ENCODE measurements around the gene TRIML1. TPM values are rescaled to one million over a fixed set of nuclear protein-coding genes. Genes with fewer than 3 reads are reported as not detected.
"Not testable (repeated sequence)": the region's sequence is repeated elsewhere in the genome, so short reads cannot be mapped to it uniquely, and the experiment has no call there.

TRIML1 gene
- polyA plus RNA-seq, 3 donors, result not detected

DNA sequence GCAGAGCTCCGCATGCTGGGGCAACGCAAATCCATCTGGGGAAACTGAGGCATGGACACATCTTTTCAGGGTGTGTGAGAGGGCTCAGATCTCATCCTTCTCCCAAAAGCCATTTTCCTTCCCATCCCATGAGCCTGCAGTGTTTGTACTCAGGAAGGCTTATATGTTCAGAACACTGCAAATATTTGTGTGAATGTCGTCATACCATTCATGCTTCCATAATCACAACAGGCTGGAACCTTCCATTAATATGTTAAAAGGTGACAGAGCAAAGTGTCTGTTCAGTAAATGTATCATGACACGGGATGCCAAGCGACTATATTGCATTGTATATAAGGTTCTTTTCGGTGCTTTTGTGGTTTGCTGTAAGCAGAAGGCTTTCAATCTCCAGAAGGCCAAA lies 8.5 kb downstream of the TRIML1 start:
- DNase-seq (ENCODE audit: low read depth in 3 of 3, low spot score in 2 of 3), result no peak

DNA sequence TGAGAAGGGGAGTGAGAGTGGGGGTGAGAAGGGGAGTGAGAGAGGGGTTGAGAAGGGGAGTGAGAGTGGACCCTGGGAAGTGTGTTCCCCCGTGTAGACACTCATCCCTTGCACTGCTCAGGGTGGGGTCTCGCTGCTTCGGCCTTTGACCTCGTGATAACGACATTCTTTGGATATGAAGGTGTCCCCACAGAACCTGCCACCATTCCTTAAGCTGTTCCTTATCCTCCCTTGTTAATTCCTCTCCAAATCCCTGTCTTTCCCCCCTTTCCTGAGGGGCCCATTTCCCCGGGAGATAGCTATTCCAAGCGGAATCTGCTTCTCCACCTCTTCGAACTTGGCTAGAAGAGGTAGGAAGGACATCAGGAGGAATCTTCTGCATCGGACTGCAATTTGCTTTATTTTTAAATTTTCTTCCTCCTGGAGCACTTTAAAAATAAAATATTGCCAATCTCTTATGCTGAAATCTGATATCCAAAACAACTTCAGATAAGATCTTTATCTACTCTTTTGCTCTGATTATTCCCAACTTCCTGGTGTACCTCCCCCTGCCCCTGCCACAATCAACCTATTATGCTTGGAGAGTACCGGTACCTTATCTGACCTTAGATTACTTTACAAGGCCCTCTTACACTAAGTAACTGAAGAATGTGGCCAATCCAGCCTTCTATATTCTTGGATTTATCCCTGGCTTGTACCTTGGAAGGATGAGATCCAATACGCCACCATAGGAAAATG lies 15.6 kb downstream of the TRIML1 start:
- DNase-seq (ENCODE audit: low read depth in 3 of 3, low spot score in 2 of 3), result no peak

DNA sequence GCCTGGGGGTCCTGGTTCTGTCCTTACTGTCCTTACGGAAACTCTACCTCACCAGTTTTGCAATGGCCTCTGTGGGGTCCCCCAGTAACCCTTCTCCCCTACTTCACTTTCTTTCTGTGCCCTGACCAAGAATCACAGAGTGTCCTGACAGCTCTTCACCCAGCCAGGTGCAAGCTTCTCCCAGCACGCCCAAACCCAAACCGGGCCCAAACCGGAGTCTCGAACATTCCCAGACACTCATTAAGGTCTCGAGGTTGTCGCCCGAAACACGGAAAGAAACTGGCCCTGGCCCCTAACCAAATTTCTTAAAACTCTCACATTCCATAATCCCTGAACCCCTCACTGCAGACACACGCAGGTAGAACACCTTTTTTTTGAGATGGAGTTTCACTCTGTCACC lies 19.1 kb downstream of the TRIML1 start:
- DNase-seq (ENCODE audit: low read depth in 3 of 3, low spot score in 2 of 3), result no peak

DNA sequence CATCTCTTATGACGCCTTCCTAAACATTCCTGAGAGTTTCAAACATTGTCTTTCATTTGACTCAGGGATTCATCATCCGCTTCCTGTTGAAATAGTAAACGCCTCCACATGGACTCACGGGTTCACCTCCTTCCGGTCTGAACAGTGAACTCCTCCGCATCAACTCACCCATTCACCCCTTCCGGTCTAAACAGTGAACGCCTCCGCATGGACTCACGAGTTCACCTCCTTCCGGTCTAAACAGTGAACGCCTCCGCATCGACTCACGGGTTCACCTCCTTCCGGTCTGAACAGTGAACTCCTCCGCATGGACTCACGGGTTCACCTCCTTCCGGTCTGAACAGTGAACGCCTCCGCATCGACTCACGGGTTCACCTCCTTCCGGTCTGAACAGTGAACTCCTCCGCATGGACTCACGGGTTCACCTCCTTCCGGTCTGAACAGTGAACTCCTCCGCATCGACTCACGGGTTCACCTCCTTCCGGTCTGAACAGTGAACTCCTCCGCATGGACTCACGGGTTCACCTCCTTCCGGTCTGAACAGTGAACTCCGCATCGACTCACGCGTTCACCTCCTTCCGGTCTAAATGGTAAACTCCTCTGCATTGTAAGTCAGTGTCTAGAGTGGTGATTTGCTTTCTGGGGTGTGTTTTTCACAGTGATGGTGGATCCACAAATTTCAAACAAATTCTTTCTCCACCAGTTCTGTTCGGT lies 20.4 kb downstream of the TRIML1 start:
- DNase-seq (ENCODE audit: low read depth in 3 of 3, low spot score in 2 of 3), result not testable (repeated sequence)

DNA sequence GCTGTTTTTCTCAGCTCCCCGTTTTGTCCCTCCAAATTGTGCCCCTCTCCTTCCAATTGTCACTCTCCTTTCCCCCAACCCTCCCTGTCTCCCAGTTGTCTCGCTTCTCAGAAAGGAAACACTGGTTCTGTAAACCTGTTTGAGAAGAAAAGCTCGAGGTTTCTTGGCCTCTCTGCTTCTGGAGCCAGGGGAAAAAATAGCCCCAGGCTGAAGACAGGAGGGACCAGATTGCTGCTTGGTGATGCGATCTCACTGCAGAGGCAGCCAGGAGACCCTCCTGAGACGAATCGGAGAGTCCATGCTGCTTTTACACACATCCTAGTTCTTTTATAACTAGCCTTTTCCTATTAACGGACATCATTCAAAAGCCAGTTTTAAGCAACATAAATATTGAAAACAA lies 21.2 kb downstream of the TRIML1 start:
- DNase-seq (ENCODE audit: low read depth in 3 of 3, low spot score in 2 of 3), result no peak

DNA sequence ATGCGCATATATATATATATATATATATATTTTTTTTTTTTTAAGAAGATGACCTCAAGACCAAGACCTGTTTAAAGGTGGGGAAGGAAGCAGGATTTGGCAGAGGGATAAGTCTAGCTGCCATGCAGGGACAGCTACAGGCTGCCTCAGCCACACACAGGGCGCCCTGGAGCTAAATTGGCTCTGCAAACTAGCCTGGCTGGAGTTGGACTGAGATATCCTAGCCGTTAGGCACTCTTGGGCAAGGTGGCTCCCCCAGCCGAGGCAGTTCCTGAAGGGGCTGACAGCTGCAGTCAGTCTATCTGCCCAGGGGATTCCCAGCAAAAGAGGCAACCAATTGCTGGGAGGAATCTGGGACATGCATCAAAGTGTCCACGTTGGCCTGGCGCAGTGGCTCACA lies 21.9 kb downstream of the TRIML1 start:
- DNase-seq (ENCODE audit: low read depth in 3 of 3, low spot score in 2 of 3), result no peak

DNA sequence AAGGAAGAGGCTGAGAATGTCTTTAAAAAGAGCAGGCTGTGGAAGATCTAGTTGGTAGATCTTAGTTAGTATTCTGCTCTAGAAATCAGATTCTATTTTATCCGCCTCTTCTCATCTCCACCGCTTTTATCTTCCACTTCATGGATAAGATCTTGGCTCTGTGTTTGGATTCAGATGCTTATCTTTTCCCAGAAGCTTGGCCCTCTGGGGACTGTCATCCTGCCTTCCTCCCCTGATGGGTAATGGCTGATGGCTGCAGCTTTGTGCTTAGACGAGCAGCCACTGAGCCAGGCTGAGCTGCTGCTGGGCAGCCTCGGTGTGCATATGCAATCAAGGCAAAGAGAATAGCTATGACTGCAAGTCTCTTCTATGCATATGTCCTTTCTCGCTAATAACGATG lies 23.5 kb downstream of the TRIML1 start:
- no peak for DNase-seq (ENCODE audit: low read depth in 3 of 3, low spot score in 2 of 3)

DNA sequence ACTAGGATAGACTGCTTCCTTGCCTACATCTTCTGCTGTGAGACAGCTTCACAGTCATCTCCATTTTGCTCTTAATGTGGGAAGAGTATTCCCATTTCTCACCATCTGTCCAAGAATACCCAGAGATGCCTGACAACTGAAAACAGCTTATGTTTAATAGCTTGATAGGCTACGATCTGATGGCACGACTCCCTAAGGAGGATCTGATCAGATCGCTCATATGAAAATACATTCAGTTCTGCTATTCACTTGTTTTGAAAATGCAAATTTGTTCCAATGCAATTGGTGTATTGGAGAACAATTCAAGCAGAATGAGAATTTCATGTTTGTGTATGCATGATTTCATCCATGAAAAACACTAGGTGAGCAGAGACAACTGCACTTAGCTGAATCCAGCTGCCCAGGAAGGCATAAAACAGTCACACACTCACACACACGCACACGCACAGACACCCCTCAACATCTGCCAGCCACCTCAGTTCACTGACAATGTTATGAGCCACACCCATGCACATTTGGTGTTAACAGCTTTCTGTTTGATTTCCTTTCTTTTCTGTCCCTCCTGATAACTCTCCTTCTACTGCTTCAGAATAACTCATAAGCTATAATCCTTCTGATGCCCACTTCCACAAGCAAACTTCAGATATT lies 29.6 kb downstream of the TRIML1 start:
- no peak for DNase-seq (ENCODE audit: low read depth in 3 of 3, low spot score in 2 of 3)

DNA sequence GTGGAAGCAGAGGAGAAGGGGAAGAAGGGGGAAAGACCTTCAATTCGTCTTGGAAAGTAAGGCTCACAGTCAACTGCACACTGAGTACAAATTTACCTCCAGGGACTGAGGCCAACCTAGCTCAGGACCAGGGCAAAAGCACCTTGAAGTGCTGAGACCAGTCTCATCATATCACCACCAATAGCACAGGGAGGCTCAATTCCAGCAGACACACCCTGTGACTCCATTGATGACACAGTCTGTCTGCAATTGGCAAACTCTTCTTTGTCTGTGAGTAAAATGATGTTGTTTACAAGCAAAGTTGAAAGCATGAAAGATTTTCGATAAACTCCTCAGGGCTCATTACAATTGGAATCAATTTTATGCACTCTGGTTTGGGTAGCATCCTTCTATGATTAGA lies 32.3 kb downstream of the TRIML1 start:
- DNase-seq (ENCODE audit: low read depth in 3 of 3, low spot score in 2 of 3), result no peak

DNA sequence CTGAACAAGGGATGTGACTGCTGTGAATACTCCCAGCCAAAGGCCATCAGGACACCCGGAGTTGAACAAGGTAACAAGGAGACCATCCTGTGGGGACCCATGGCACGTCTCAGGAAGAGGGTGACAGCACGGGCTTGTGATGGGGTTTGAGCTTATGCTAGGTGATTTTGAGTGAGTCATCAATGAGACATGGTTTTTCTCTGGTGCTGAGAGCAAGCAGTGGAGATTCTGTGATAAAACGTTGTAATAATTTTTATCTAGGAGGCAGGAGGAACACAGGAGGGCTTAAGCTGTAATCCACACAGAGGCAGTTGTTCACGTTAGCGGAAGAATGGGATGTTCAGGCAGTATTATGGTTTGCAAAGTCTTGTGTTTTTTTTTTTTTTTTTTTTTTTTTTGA lies 36.0 kb downstream of the TRIML1 start:
- DNase-seq (ENCODE audit: low read depth in 3 of 3, low spot score in 2 of 3), result no peak

DNA sequence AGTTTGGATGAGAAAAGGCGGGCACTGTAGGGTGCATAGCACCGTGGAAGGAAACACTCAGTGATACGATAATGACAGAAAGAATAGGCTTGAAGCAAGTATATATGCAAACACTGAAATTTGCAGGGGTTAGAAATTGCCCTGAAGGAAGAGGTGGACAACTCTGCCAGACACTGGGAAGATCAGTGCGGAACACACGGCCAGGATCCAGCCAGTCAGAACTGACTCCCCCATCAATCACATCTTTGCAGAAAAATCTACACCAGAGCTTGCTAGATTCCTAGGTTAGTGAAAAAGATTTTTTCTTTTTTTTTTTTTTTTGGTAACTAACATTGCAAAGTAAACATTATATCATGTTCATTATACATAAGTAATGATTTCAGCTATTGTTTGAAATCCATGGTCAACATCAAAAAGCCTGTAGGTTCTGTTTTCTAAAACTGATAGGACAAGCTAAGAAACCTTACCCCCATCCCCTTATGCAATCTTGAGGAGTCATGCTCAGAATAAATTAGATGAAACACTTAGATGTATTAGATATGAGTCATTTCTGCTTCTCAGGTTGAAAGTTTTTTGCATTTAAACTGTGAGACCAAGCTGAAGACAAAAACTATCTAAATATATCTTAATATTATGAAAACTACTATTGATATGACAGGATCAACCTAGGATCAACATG lies 38.9 kb downstream of the TRIML1 start:
- DNase-seq (ENCODE audit: low read depth in 3 of 3, low spot score in 2 of 3), result no peak

DNA sequence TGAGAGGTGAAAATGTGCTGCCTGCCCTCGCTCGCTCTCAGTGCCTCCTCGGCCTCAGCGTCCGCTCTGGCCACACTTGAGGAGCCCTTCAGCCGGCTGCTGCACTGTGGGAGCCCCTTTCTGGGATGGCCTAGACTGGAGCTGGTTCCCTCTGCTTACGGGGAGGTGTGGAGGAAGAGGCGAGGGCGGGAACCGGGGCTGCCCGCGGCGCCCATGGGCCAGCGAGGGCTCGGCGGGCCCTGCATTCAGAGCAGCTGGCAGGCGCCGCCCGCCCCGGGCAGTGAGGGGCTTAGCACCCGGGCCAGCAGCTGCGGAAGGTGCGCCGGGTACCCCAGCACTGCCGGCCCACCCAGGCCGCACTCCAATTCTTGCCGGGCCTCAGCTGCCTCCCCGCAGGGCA lies 39.6 kb downstream of the TRIML1 start:
- no peak for DNase-seq (ENCODE audit: low read depth in 3 of 3, low spot score in 2 of 3)

DNA sequence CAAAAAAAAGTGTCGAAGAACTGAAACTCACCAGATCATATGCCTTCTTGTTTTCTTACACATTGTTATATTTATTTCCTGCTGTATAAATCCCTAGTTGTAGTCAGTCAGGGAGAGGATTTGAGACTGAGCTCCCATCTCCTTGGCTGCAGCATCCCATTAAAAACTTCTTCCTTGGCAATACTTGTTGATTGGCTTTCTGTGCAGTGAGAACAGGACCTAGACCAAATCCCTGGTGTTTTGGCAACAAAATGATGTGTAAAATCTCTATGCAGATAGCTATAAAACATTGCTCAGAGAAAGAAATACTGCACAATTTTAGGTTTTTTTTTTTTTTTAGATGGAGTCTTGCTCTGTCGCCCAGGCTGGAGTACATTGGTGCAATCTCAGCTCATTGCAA lies 47.9 kb downstream of the TRIML1 start:
- DNase-seq (ENCODE audit: low read depth in 3 of 3, low spot score in 2 of 3), result no peak

DNA sequence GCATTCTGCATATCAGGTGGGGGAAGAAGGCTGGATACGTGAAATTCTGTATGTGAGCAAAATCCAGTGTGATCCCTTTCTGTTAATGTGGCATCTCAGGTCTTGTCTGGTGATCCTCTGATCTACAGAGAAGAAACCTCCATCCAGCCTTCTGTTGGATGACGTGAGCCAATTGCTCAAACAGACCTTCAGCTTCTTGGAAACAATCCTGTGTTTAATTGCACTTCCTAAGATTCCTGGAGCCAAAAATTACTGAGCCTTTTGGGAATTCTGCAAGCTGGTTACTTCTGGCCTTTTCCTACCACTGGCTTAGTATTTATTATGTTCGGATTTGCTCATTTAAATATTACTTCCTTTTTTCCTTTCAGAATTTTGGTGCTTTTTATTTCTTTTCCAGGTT lies 51.2 kb downstream of the TRIML1 start:
- DNase-seq (ENCODE audit: low read depth in 3 of 3, low spot score in 2 of 3), result no peak

DNA sequence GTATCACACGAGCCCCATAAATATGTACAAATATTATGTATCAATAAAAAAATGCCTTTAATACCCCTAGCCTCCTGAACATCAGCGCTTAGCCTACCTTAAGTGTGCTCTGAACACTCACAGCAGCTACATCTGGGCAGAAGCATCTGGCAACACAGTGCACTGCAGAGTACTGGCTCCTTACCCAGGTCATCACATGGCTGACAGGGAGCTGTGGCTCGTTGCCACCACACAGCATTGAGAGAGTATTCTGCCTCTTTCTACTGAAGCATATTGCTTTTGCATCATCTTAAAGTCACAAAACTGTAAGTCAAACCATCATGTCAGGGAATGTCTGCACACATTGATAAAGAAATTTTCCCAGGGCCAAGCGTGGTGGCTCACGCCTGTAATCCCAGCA lies 55.2 kb downstream of the TRIML1 start:
- DNase-seq (ENCODE audit: low read depth in 3 of 3, low spot score in 2 of 3), result no peak

DNA sequence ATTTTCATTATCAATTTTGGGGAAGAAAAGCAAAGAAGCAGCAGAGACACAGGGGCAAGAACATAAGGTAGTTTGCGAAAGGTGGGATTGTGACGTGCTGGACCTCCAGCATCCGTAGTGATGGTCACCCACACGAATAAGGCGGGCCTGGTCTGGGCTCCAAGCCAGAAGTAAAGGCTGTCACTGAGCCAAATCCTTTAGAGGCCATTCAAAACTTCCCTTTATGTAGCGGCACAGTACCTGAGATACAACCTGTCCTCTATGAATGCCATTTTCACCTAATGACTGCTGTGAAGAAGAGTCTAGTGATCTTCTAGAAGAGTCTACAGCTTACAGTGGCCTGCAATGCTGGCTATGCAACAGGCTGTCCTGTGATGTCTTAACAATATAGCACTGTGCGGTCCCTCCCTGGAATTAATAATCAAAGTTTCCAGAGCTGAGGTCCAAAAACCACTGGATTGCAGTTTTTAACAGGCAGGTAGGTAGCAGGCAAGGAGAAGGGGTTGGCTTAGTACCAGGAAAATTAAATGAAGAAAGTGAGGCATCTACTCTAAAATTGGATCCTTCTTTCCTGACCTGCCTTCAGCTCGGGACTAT lies 56.2 kb downstream of the TRIML1 start:
- DNase-seq (ENCODE audit: low read depth in 3 of 3, low spot score in 2 of 3), result no peak

DNA sequence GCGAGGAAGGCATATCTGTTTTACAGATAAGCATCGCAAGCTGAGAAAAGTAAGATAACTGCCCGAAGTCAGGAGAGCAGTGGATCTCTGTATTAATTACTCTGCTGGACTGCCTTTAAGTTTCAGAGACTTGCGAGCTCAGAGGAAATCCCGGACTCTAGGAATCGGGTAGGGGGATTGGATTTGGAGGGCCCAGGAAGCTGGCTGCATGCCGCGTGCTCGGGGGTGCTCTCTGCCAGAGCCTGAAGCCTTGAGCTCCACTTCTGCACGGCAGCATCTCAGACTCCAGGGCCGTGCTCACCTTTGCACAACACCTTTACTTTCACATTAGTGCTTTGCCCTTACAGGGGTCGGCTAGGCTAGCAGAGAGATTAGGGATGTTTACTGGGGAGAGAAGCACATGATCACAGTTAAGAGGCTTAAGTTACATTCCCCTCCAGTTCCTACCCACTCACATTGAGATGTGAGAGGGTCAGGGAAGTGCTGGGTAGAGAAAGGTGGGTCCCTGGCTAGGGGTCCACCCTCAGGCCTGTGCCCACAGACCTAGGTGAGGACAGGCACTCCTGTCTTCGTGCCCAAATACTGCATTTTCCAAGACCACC lies 57.0 kb downstream of the TRIML1 start:
- DNase-seq (ENCODE audit: low read depth in 3 of 3, low spot score in 2 of 3), result no peak
